Kidney epithelial cell (primary cell): Measurements from ENCODE around the gene IFT81. TPM values are rescaled to one million over a fixed set of nuclear protein-coding genes. Genes with fewer than 3 reads are reported as not detected.

Source experiments
- DNase-seq: peaks from one replicate; pipeline ENCODE4 v3.0.0-alpha.2; 2010; ENCODE audit warnings: low read depth
- H3K27me3 ChIP-seq: 2 replicates; pipeline ENCODE4 v1.6.0; 2011; ENCODE audit warnings: low read length; ENCODE audit not compliant: control insufficient read depth, insufficient read depth
- H3K36me3 ChIP-seq: 2 replicates; pipeline ENCODE4 v1.5.1; 2011; ENCODE audit warnings: low read length; ENCODE audit not compliant: control insufficient read depth, insufficient read depth
- H3K4me3 ChIP-seq: 2 replicates; pipeline ENCODE4 v1.5.1; 2011; ENCODE audit warnings: low read depth, mild to moderate bottlenecking, control low read depth, low read length
- CTCF ChIP-seq: IDR thresholded peaks from 2 replicates; pipeline ENCODE4 v1.5.1; 2011; ENCODE audit warnings: mild to moderate bottlenecking, moderate library complexity, low read length, control low read depth, inconsistent platforms; ENCODE audit not compliant: insufficient read depth, poor library complexity, severe bottlenecking
- total RNA-seq: library from RNA; depleted of rRNA; stranded (reverse); fragments of >200 nt; gene quantifications from 2 replicates; pipeline ENCODE4 v1.2.3, GENCODE V29; 2015

Gene IFT81
- total RNA-seq, 1 donor from 2014 or later: 6.9 TPM

GRCh38 chr12:110217996-110218674 is 94.0 kb downstream of the IFT81 start:
- TF ChIP-seq CTCF: no peak
- Histone ChIP-seq H3K36me3 (no peaks in the 10 kb centered on the region), H3K27me3 (no peaks in the 10 kb centered on the region), H3K4me3 (no peak overlapping the region)
- no peak for DNase-seq

GRCh38 chr12:110222027-110222426 is 97.9 kb downstream of the IFT81 start:
- Histone ChIP-seq H3K36me3 (no peaks in the 10 kb centered on the region), H3K4me3 (no peak overlapping the region), H3K27me3 (no peaks in the 10 kb centered on the region)
- no peak for TF ChIP-seq CTCF
- DNase-seq: no peak

- DNase-seq: no peak
- no peaks in the 10 kb centered on the region for H3K27me3 ChIP-seq
- H3K36me3 ChIP-seq: no peaks in the 10 kb centered on the region
- no peak for TF ChIP-seq CTCF
- no peak overlapping the region for H3K4me3 ChIP-seq
Observed at GRCh38 chr12:110222433-110222832, 98.3 kb downstream of the IFT81 start.

DNA sequence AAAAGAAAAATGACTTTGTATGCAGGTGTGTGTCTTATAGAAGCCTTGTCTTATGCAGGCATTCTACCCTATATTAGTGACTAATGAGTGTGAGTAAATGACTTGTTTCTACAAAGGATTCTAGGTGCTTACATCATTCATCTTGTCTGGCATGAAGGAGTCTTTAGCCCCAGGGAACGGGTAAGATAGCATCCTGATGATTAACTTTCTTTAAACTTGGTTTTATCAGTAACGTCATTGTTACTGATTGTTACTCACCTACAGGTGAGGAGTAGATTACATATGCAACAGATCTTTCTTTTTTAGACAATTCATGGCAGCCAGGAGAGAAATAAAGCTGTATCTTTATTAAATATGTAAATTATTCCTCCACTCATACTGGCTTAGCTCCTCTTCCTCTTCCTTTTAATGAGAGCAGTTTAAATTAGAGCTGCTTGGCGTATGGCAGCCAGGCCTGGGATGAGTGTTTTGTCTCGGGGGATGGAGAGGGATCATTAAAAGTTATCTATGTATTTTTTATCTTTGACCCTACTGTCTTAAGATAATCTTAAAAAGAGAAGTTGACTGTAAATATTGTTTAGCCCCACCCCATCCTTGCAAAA is 99.7 kb downstream of the IFT81 start:
- Histone ChIP-seq H3K36me3 (no peaks in the 10 kb centered on the region), H3K4me3 (no peak overlapping the region), H3K27me3 (no peaks in the 10 kb centered on the region)
- peak; percentile 56 for DNase-seq
- no peak for TF ChIP-seq CTCF

- peak; percentile 28 for DNase-seq
Observed at GRCh38 chr12:110224379-110225304, 100.5 kb downstream of the IFT81 start.

More at GRCh38 chr12:110224379-110225304, 100.5 kb downstream of the IFT81 start:
- TF ChIP-seq CTCF: peak; percentile 45
- Histone ChIP-seq H3K27me3 (no peaks in the 10 kb centered on the region), H3K4me3 (no peak overlapping the region), H3K36me3 (no peaks in the 10 kb centered on the region)
